HPDE6-E6E7 (cell line): ENCODE data around the gene FILIP1L.

Experiments used
- DNase-seq: peaks from one replicate; pipeline ENCODE4 v3.0.0; 2011; ENCODE audit warnings: missing footprints; ENCODE audit errors: extremely low spot score

FILIP1L gene

GRCh38 chr3:100042166-100042981 lies 71.9 kb downstream of the FILIP1L start:
- peak; percentile 37 for DNase-seq

- no peak for DNase-seq
These were observed 73.0 kb downstream of the FILIP1L start for GRCh38 chr3:100041328-100041749.

- DNase-seq, result no peak
These were observed 73.7 kb downstream of the FILIP1L start for GRCh38 chr3:100040451-100041225.

DNA sequence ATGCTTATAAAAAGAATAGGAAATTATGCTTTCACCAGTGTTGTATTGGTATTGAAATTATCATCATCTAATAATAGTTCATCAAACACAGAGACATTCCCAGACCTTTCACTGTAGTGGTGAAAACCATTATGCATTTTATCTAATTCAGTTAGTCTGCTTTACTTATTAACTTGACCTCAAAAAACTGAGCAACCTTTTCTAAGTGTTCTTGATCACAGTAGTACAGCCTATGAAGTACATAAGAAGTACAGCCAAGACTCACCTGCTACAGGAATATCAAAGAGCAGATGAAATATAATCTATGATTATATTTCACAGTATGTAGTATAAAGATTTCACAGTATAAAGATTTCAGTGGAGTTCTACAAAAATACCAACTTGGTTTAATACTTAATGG lies 75.2 kb downstream of the FILIP1L start:
- DNase-seq, result no peak

GRCh38 chr3:100033903-100034471 lies 80.3 kb downstream of the FILIP1L start:
- no peak for DNase-seq

DNA sequence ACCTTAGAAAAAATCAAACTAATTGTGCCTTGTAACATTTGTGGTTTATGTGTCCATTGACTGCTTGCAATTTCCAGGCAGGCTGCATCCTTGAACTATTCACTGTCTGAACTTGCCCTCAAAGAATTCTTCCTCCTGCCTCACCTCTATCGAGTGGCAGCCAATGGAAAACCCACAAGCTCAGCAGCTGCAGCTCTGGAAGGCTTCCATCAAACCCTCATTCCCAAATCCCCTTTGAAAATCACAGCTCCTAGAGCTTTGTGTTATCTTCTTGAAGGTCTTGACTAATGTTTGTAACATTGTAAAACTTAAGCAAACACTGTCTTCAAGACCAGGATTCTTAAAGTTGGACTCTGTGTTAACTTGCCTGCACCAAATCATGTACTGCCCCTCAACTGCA lies 81.1 kb downstream of the FILIP1L start:
- DNase-seq, result peak; percentile 17

- peak; percentile 21 for DNase-seq
These were observed 82.1 kb downstream of the FILIP1L start for GRCh38 chr3:100032243-100032642.

- no peak for DNase-seq
These were observed 83.3 kb downstream of the FILIP1L start for GRCh38 chr3:100030914-100031425.

- no peak for DNase-seq
These were observed 84.0 kb downstream of the FILIP1L start for GRCh38 chr3:100030346-100030745.

- no peak for DNase-seq
These were observed 84.6 kb downstream of the FILIP1L start for GRCh38 chr3:100029689-100030088.

GRCh38 chr3:100029052-100029451 lies 85.2 kb downstream of the FILIP1L start:
- DNase-seq, result no peak

DNA sequence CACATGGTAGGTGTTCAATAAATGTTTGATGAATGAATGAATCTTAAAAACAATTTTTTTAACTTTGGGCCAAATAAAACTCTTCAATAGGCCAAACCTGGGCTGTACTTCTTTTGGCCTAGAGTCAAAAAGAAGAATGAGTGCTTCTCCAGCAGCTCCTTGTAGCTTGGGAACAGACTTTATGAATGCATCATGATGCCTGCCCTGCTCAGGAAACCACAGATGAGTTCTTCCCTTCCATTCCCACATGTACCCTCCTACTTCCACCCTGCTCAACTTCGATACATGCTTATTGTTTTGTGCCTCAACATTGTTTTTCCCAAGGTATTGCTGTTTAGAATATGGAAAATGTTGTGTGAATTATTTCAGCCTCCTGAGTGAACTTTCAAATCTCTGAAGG lies 87.0 kb downstream of the FILIP1L start:
- no peak for DNase-seq

- no peak for DNase-seq
These were observed 89.6 kb downstream of the FILIP1L start for GRCh38 chr3:100024520-100025303.

- no peak for DNase-seq
These were observed 90.7 kb downstream of the FILIP1L start for GRCh38 chr3:100023595-100023994.

DNA sequence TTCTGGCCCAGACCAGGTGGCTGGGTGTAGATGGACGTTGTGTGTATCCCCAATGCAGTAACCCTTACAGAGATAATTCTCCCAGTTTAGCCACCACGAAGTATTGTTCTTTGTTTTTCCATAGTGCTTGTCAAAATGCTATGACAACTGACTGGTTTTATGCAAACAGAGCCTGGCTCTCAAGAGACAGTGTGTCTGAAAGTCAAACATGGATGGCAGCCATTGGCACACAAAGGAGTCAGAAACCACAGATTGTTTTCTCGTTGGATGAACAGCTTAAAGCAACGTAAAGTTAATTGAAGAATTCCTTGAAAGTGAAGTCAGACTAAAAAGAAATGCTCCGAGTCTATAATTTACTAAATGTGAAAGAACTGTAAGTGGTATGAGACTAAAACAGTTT lies 91.2 kb downstream of the FILIP1L start:
- no peak for DNase-seq

GRCh38 chr3:100022506-100022905 lies 91.8 kb downstream of the FILIP1L start:
- DNase-seq, result no peak

DNA sequence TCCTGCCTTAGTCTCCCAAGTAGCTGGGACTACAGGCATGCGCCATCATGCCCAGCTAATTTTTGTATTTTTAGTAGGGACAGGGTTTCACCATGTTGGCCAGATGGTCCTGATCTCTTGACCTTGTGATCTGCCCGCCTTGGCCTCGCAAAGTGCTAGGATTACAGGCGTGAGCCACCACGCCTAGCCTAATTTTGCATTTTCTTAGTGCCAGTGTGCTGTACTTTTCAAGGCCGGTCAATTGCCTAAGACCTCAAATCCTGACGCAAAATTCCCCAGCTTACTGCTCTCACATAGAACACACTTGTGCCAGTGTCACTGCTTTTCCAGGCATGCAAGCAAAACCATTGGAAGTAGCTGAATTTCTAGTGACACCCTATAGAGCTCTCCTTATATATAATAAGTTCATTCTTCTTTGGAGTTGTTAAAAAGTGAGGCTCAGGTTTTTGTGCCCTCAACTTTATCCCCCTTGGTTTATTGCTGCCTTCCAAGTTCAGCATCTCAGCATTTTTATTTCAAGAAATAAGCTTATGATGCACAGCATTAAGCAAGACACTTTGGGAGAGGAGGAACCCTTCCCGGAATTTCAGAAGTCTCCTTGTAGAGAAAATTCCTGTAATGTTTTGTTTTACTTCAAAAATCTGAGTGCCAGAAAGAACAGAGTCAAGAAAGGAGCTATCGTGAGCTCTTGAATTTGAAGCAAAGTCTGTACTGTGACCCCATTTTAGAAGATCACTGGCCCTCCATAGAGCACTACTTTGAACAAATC lies 93.2 kb downstream of the FILIP1L start:
- no peak for DNase-seq

GRCh38 chr3:100019719-100020118 lies 94.6 kb downstream of the FILIP1L start:
- DNase-seq, result no peak

- no peak for DNase-seq
These were observed 95.5 kb downstream of the FILIP1L start for GRCh38 chr3:100018806-100019205.

- no peak for DNase-seq
These were observed 104.2 kb downstream of the FILIP1L start for GRCh38 chr3:100010087-100010417.
